ENCODE data around the gene GLS.
"Not testable (repeated sequence)": the region's sequence is repeated elsewhere in the genome, so short reads cannot be mapped to it uniquely, and the experiment has no call there.

GRCh38 chr2:190961117-190961516 is 80.5 kb downstream of the GLS start:
- not testable (repeated sequence) for TF ChIP-seq CTCF (conservative IDR thresholded peaks at IDR 0.05 in 1 of 2, IDR thresholded peaks at IDR 0.05 in 1 of 2; ENCODE audit: low read depth in 1 of 2, low read length in 2 of 2); EZH2 (IDR thresholded peaks at IDR 0.05; ENCODE audit: low read length, missing control alignments)
